GM12878 (cell line): ENCODE measurements around the gene BATF. TPM values are rescaled to one million over a fixed set of nuclear protein-coding genes. Genes with fewer than 3 reads are reported as not detected.

Source experiments
- BCLAF1 ChIP-seq: fragments of 450-650 bp; IDR thresholded peaks from 2 replicates; pipeline ENCODE4 v1.6.1; 2017; ENCODE audit warnings: antibody characterized with exemption, mild to moderate bottlenecking, moderate library complexity
- E2F4 ChIP-seq: IDR thresholded peaks from 2 replicates; pipeline ENCODE4 v1.6.1; 2012; ENCODE audit warnings: low read depth, low read length, improper control_type of control experiment
- FOXM1 ChIP-seq: IDR thresholded peaks from 2 replicates; pipeline ENCODE4 v1.6.1; 2012; ENCODE audit warnings: low read depth, mild to moderate bottlenecking, inconsistent platforms, low read length, moderate library complexity
- HDGF ChIP-seq: fragments of 450-650 bp; IDR thresholded peaks from 2 replicates; pipeline ENCODE4 v1.6.1; 2016; ENCODE audit warnings: antibody characterized with exemption
- KAT2A ChIP-seq: conservative IDR thresholded peaks from 2 replicates; pipeline ENCODE4 v1.6.1; 2011; ENCODE audit warnings: low read depth, low read length; ENCODE audit not compliant: control insufficient read depth
- NR2F1 ChIP-seq: fragments of 450-650 bp; conservative IDR thresholded peaks from 2 replicates; pipeline ENCODE4 v1.6.1; 2017; ENCODE audit warnings: mild to moderate bottlenecking
- POU2F2 ChIP-seq: IDR thresholded peaks from 3 replicates; pipeline ENCODE4 v1.6.1; 2011; ENCODE audit warnings: low read depth, mild to moderate bottlenecking, low read length, borderline replicate concordance
- RELA ChIP-seq: fragments of 450-650 bp; IDR thresholded peaks from 2 replicates; pipeline ENCODE4 v1.8.0; 2014; ENCODE audit warnings: borderline replicate concordance; ENCODE audit not compliant: partially characterized antibody
- RELB ChIP-seq: fragments of 450-650 bp; IDR thresholded peaks from 2 replicates; pipeline ENCODE4 v1.6.1; 2017; ENCODE audit warnings: low read depth, mild to moderate bottlenecking, moderate library complexity
- RFX5 ChIP-seq: IDR thresholded peaks from 2 replicates; pipeline ENCODE4 v1.6.1; 2011; ENCODE audit warnings: low read depth, low read length, improper control_type of control experiment
- SIN3A ChIP-seq: IDR thresholded peaks from 2 replicates; pipeline ENCODE4 v1.6.1; 2012; ENCODE audit warnings: low read depth, low read length, improper control_type of control experiment
- SP1 ChIP-seq: IDR thresholded peaks from one replicate; pipeline ENCODE4 v1.6.1; 2011; ENCODE audit warnings: low read depth, low read length
- SREBF2 ChIP-seq: IDR thresholded peaks from 2 replicates; pipeline ENCODE4 v1.6.1; 2012; ENCODE audit warnings: mild to moderate bottlenecking, low read length
- SRF ChIP-seq, 2 experiments: IDR thresholded peaks; 2 replicates each; pipeline ENCODE4 v1.6.1; 2011; ENCODE audit warnings: low read depth in 2 of 2, low read length in 2 of 2, mild to moderate bottlenecking in 1 of 2, moderate library complexity in 1 of 2
- STAT1 ChIP-seq: fragments of 450-650 bp; conservative IDR thresholded peaks from 2 replicates; pipeline ENCODE4 v1.6.1; 2014; ENCODE audit warnings: antibody characterized with exemption, mild to moderate bottlenecking
- TCF3 ChIP-seq: IDR thresholded peaks from 2 replicates; pipeline ENCODE4 v1.6.1; 2012; ENCODE audit warnings: low read depth, mild to moderate bottlenecking, low read length, borderline replicate concordance; ENCODE audit not compliant: insufficient read depth
- WRNIP1 ChIP-seq: IDR thresholded peaks from 2 replicates; pipeline ENCODE4 v1.6.1; 2011; ENCODE audit warnings: low read depth, low read length, improper control_type of control experiment, borderline replicate concordance
- ZBTB11 ChIP-seq: fragments of 450-650 bp; formaldehyde crosslinking; IDR thresholded peaks from 2 replicates; pipeline ENCODE4 v1.5.0; 2022; ENCODE audit warnings: mild to moderate bottlenecking, missing genetic modification characterization
- ZNF207 ChIP-seq: fragments of 450-650 bp; IDR thresholded peaks from 2 replicates; pipeline ENCODE4 v1.6.1; 2014; ENCODE audit warnings: antibody characterized with exemption, mild to moderate bottlenecking, borderline replicate concordance
- ZNF274 ChIP-seq: IDR thresholded peaks from one replicate; pipeline ENCODE4 v1.8.0; 2011; ENCODE audit not compliant: insufficient read length, insufficient read depth
- ZSCAN29 ChIP-seq: fragments of 450-650 bp; IDR thresholded peaks from 2 replicates; pipeline ENCODE4 v1.6.1; 2017; ENCODE audit warnings: mild to moderate bottlenecking, moderate library complexity
- polyA plus RNA-seq, 11 experiments: library from polyadenylated mRNA; depleted of rRNA in 4 of 11; unstranded in 6 of 11; stranded (reverse) in 5 of 11; fragments of >200 nt; fragmentation: Nextera tagmentation in 4 of 11; fragmentation: Illumina TruSeq in 1 of 11; extraction: Ambion mirVana in 4 of 11; extraction: Trizol in 1 of 11; gene quantifications; 1 replicate in 1 of 11; 2 replicates in 10 of 11; pipeline versions ENCODE4 v1.2.1 to v1.2.3, GENCODE V29; 2011 to 2016; ENCODE audit warnings: inconsistent platforms in 2 of 11, missing spikeins in 2 of 11, low read depth in 1 of 11
- total RNA-seq, 4 experiments: library from RNA; depleted of rRNA in 3 of 4; stranded (reverse); fragments of >200 nt in 3 of 4; fragmentation: Illumina TruSeq in 1 of 4; extraction: Trizol in 1 of 4; gene quantifications; 2 replicates each; pipeline versions ENCODE4 v1.2.1 to v1.2.3, GENCODE V29; 2013 to 2021

The BATF gene
- total and polyA plus RNA-seq, 10 of the 15 experiments (the other 5 are each of a cell fraction or from before 2014, with no cell fraction given): 10.0 to 154 (median 103) TPM

- TF ChIP-seq BCLAF1 (no peak), KAT2A (no peak), POU2F2 (peak; percentile 91), RELB (peak; percentile 81; the same call in 1 of the 2 replicates), RFX5 (no peak), NR2F1 (peak; percentile 73), FOXM1 (peak; percentile 24; the same call in 1 of the 2 replicates), SRF (IDR thresholded peaks at IDR 0.05; ENCODE audit: low read depth in 2 of 2, low read length in 2 of 2) (0 out of 4 replicates have a peak, but pooled peaks of 1 of the 2 experiments have one; percentile 24), ZNF274 (no peak), SREBF2 (no peak), TCF3 (0 out of 2 replicates have a peak, but pooled peaks have one; percentile 9), RELA (peak; percentile 5), HDGF (no peak), ZNF207 (no peak), SIN3A (no peak), E2F4 (no peak), WRNIP1 (0 out of 2 replicates have a peak, but pooled peaks have one; percentile 42), STAT1 (no peak), ZBTB11 (CRISPR knock-in tag) (no peak), ZSCAN29 (no peak; the same call in 1 of the 2 replicates), SP1 (no peak)
These were observed 7.3 kb upstream of the BATF start (continued) for GRCh38 chr14:75514673-75515628.
